Mucosa of descending colon (tissue), 3 donors: ENCODE results near the gene SLC4A1AP. TPM values are rescaled to one million over a fixed set of nuclear protein-coding genes. Genes with fewer than 3 reads are reported as not detected.

Experiments used
- ATAC-seq: fragments of 200-7000 bp; cut with Tn5 transposase; one replicate; pipeline ENCODE4 v1.9.1; 2020; ENCODE audit warnings: mild to moderate bottlenecking, moderate library complexity
- DNase-seq, 3 donors: peaks; one replicate each; pipeline ENCODE4 v3.0.0-alpha.2; 2020
- H3K36me3 ChIP-seq: fragments of 200-600 bp; one replicate; pipeline ENCODE4 v1.8.0; 2021; ENCODE audit warnings: low read depth, mild to moderate bottlenecking
- H3K4me1 ChIP-seq: fragments of 200-600 bp; one replicate; pipeline ENCODE4 v1.8.0; 2021; ENCODE audit warnings: low read depth, mild to moderate bottlenecking
- H3K4me3 ChIP-seq: fragments of 200-600 bp; one replicate; pipeline ENCODE4 v1.8.0; 2021; ENCODE audit warnings: mild to moderate bottlenecking
- H3K9me3 ChIP-seq: fragments of 200-600 bp; one replicate; pipeline ENCODE4 v1.8.0; 2021; ENCODE audit warnings: mild to moderate bottlenecking
- CTCF ChIP-seq: fragments of 200-600 bp; IDR thresholded peaks from one replicate; pipeline ENCODE4 v1.8.0; 2022; ENCODE audit warnings: antibody characterized with exemption, mild to moderate bottlenecking
- intact Hi-C, 2 donors: fragments of 100-400 bp; cut with DNase I in 1 of 2; cut with micrococcal nuclease in 1 of 2; formaldehyde crosslinking; loops; one replicate each; pipeline versions ENCODE4 v1.11.0 to v1.11.1; 2022; cut with DNase I, micrococcal nuclease
- total RNA-seq, 3 donors: library from RNA; stranded (reverse); fragmentation: NEBNext Ultra II Directional in 2 of 3; extraction: Animal tissue kit (Norgen Biotek cat#: 25700) in 2 of 3; gene quantifications; one replicate each; pipeline versions ENCODE4 v1.2.1 to v1.2.4, GENCODE V29; 2021 to 2023
- donor health status: DM: no; HTN: no; CAD: no; lungs with moderate emphysema.
- donor health status: DM: no; HTN: no; CAD: no.
- donor health status: DM: no; HTN: yes; CAD: no.

Gene SLC4A1AP
- total RNA-seq, 3 donors from 2014 or later, result 14.8 to 15.8 (median 15.5) TPM

DNA sequence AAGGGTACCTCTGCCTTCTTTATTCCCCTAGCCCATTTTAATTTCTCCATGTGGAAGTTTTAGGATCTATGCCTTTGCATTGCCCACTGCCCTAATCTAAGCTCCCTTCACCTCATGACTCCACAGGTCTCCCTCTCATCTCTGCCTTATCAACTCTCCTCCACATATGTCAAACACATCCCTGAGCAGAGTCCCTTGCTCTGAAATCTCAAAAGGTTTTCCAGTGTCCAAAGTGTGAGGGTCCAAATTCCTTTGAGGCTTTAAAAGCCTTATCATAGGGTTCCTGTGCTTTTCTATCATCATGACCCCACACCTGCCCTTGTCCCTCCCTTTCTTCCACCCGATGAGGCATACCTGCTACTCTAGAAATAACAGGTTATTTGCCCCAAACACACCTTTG, 38.6 kb downstream of the SLC4A1AP start:
- Histone ChIP-seq H3K4me1 (peaks cover 16% of the 10 kb centered on the region), H3K9me3 (no peaks in the 10 kb centered on the region), H3K4me3 (no peak overlapping the region), H3K36me3 (no peaks in the 10 kb centered on the region)
- no peak for DNase-seq
- ATAC-seq, result no peak
- no peak for TF ChIP-seq CTCF
- intact Hi-C loops, result loop anchor here (5.0 to 10.0 kb wide), 2 partner anchors 535 to 752 kb away; no protein-coding TSS in a partner anchor

- intact Hi-C loops, result loop anchor here (5.0 to 10.0 kb wide), 2 partner anchors 534 to 751 kb away; no protein-coding TSS in a partner anchor
- ATAC-seq (peak; percentile 74), DNase-seq (peak in 2 of 3 donors; percentile 80 to 94)
- no peak overlapping the region for H3K4me3 ChIP-seq
- peak; percentile 72 for TF ChIP-seq CTCF
- H3K4me1 ChIP-seq, result peaks cover 16% of the 10 kb centered on the region
- no peaks in the 10 kb centered on the region for H3K9me3 ChIP-seq
- no peaks in the 10 kb centered on the region for H3K36me3 ChIP-seq
These were observed 40.1 kb downstream of the SLC4A1AP start for GRCh38 chr2:27703638-27704341.

DNA sequence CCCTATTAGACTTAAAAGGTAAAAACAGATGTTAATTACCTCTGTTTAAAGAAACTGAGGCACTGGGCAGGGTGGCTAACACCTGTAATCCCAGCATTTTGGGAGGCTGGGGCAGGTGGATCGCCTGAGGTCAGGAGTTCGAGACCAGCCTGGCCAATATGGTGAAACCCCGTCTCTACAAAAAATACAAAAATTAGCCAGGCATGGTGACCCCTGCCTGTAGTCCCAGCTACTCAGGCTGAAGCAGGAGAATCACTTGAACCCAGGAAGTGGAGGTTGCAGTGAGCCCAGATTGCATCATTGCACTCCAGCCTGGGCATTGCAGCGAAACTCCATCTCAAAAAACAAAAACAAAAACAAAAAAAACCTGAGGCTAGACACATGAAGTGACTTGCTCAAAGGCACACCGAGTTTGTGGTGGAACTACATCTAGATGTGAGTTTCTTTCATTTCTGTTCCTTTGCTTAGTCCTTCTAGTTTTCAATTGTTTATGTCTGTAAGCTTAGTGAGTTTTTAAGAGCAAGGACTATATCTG, 40.7 kb downstream of the SLC4A1AP start:
- Histone ChIP-seq H3K4me3 (no peak overlapping the region), H3K36me3 (no peaks in the 10 kb centered on the region), H3K4me1 (peaks cover 16% of the 10 kb centered on the region), H3K9me3 (no peaks in the 10 kb centered on the region)
- intact Hi-C loops, result loop anchor here (5.0 to 10.0 kb wide), 2 partner anchors 533 to 750 kb away; no protein-coding TSS in a partner anchor
- ATAC-seq, result no peak
- TF ChIP-seq CTCF, result no peak
- DNase-seq, result no peak

GRCh38 chr2:27705851-27706622, 42.3 kb downstream of the SLC4A1AP start:
- intact Hi-C loops, result loop anchor here in 1 of 2 donors (10.0 kb wide), 1 partner anchor 749 kb away; no protein-coding TSS in a partner anchor
- Histone ChIP-seq H3K9me3 (no peaks in the 10 kb centered on the region), H3K4me1 (peaks cover 16% of the 10 kb centered on the region), H3K4me3 (no peak overlapping the region), H3K36me3 (no peaks in the 10 kb centered on the region)
- DNase-seq, result peak in 2 of 3 donors; percentile 63 to 75
- ATAC-seq, result peak; percentile 93
- no peak for TF ChIP-seq CTCF

DNA sequence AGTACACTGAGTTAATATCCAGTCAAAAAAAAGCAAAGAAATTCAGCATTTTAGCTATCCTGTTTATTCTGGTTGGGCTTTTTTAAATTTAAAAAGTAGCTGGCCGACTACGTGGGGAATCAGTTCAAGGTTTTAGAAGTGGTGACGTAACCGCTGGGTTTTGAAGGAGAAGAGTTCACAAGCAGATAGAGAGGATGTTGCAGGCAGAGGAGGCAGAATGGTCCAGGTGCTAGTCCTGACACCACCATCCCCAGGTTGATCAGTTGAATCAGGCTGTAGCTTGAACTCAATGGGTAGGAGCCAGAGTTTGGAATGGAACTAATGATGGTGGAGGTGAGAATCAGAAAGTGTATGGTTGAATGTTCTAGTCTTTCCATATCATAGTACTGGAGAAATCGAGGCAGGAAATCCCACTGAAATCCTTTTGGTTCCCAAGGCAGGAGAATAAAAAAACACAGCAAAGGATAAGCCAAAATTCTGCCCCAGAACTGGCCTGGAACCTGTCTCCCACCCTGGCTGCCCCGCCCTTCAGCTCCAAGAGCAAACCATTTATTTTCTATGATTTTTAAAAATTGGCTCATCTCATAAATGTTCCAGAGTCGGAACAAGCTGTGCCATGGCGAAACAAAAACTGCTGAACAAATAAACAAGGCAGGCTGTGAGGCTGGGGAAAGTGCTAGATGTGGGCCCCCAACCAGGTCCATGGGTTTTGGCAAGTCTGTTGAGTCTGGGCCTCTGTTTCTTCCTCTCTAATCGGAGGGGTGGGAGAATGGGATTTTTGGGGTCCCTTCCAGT, 44.0 kb downstream of the SLC4A1AP start:
- TF ChIP-seq CTCF, result no peak
- no peak for DNase-seq
- H3K36me3 ChIP-seq, result no peaks in the 10 kb centered on the region
- H3K4me3 ChIP-seq, result no peak overlapping the region
- peaks cover 16% of the 10 kb centered on the region for H3K4me1 ChIP-seq
- no peak for ATAC-seq
- intact Hi-C loops, result loop anchor here in 1 of 2 donors (10.0 kb wide), 1 partner anchor 747 kb away; no protein-coding TSS in a partner anchor
- H3K9me3 ChIP-seq, result no peaks in the 10 kb centered on the region
